Fibroblast of peridontal ligament (primary cell): Measurements from ENCODE around the gene COPA.
A peak's percentile ranks its signal among the peaks of the same experiment; 100 is the strongest.
"Not testable (repeated sequence)": the region's sequence is repeated elsewhere in the genome, so short reads cannot be mapped to it uniquely, and the experiment has no call there.

Source experiments
- DNase-seq: peaks from one replicate; pipeline ENCODE4 v3.0.0-alpha.2; 2010; ENCODE audit errors: extremely low read depth

COPA gene

DNA sequence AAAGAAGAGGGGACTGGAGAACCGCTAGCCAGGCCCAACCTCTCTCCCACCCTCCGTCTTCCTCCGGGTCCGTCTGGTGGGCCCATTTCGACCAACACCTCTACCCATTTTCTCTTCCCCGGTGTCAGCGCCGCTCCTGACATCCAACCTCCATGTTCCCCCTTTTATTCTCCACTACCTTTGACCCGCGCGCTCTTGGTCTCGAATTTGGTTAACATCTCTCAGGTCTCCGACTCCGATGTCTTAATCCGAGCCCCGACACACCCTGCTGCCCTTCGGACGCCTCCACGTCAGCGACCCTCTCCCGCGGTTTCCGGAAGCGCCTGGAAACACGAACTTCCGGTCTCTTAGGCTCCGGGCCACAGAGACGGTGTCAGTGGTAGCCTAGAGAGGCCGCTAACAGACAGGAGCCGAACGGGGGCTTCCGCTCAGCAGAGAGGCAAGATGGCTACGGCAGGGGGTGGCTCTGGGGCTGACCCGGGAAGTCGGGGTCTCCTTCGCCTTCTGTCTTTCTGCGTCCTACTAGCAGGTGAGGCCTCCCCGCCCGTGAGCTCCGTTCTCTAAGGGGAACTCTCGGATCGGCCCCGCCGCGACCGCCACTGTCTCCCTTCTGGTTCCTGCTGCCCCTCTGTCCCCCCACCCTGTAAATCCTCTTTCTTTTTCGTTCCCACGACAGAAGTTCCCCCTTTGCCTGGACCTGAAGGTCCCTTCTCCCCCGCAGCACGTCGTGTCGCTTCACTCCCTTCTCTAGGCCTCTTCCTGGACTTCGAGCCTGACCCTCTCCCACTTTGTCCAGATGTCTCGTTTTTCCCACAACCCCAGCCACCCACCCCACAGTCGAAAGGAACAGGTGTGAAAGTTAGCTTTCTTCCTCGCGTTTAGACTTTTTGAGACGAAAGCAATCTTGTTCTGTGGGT is at the start of gene COPA, which contains the start of gene NCSTN:
COPA (minus strand) TSS at position 298 of the 917 bp plus-strand sequence; CDS start at position 218, 80 bp downstream.
NCSTN (plus strand) TSS at position 431 of the 917 bp plus-strand sequence; CDS start at position 445, 14 bp downstream.
- DNase-seq: peak; percentile 97

DNA sequence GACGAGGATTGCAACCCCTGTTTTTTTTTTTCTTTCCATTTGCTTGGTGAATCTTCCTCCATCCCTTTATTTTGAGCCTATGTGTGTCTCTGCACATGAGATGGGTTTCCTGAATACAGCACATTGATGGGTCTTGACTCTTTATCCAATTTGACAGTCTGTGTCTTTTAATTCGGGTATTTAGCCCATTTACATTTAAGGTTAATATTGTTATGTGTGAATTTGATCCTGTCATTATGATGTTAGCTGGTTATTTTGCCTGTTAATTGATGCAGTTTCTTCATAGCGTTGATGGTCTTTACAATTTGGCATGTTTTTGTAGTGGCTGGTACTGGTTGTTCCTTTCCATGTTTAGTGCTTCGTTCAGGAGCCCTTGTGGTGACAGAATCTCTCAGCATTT is 45.4 kb upstream of the COPA start:
- not testable (repeated sequence) for DNase-seq

GRCh38 chr1:160384812-160385211 is 41.8 kb upstream of the COPA start:
- not testable (repeated sequence) for DNase-seq

DNA sequence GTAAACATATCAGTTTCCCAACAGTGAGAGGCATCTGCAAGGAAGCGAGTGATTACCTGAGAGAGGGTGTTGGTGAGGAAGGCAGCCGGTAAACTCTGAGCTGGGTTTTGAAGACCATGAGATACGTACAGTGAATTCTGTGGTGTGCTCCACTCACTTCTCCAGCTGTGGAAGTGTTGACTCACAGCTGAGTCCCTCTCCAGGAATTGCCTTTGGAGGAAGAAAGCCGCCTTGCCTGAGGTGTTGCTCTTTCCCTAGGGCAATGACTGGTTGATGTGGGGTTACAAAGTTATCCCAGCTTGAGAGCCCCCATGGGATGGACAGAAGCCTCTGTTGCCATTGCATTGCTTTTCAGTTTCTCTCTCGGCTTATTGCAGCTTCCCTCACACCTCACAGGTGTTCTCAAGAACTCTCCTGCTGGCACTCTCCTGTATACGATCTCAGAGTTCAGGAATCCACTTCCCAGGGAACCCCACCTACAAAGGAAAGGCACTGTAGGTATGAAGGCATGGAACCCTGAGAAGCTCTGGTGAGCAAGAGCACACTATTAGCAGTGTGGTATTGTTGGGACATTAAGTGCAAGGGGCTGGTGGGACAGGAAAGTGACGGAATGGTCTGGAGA is 34.6 kb upstream of the COPA start:
- DNase-seq: peak; percentile 39

DNA sequence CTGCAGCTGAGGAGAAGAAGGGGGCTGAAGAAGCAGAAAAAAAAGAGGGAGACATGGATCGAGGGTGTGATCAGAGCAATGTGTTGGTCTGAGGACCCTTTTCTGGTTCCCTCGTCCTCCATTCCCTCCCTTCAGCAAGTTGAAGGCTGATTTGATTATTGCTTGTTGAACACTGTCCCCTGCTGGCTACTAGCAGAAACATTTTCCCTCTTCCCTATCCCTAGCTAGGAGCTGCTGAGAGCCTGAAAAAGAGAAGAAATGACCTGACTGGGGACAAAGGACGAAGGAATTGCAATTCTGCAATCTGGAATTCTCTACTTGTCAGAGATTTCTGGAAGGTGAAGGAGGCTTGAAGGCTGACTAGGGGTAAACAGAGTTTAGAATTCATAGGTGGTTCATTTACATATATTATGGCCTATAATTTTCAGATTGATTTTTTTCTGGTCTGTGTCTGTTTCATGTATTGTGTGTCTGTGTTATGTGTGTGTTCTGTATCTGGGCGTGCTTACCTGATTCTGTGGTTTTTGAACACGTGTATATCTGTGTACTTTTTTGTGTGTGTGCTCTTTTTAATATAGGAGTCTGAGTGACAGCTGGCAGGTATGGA is 33.6 kb upstream of the COPA start:
- DNase-seq: peak; percentile 73

DNA sequence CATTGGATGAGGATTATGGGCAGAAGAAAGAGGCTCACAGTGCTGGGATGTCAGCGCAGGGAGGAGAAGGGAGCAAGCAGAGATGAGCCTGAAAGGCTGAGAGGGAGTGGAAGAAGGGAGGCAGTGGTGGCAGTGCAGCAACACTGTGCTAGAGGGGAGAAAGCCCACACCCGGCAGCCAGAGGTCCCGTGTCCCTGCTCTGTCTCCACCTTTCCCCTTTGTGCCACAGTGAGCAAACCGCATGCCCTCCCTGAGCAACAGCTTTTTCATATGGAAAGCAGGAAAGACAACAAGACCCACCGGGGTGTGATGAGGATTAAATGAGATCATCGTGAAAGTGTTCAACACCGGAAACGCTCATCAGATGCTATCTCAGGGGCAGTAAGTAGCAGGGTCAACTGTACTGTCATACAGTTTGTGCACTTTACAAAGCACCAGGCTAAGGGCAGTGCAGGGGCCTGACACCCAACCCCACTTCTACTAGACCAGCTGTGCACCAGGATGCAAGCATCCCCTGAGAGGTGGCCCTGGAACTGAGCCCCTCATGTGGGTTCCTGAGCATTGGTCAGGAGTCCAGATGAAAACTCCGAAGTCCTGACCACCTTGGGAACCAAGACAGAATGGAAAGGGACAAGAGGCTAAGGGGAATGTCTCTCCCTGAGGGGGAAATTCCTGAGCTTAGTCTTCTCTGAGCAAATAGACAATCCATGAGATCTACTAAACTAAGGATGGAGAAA is 32.9 kb upstream of the COPA start:
- no peak for DNase-seq

DNA sequence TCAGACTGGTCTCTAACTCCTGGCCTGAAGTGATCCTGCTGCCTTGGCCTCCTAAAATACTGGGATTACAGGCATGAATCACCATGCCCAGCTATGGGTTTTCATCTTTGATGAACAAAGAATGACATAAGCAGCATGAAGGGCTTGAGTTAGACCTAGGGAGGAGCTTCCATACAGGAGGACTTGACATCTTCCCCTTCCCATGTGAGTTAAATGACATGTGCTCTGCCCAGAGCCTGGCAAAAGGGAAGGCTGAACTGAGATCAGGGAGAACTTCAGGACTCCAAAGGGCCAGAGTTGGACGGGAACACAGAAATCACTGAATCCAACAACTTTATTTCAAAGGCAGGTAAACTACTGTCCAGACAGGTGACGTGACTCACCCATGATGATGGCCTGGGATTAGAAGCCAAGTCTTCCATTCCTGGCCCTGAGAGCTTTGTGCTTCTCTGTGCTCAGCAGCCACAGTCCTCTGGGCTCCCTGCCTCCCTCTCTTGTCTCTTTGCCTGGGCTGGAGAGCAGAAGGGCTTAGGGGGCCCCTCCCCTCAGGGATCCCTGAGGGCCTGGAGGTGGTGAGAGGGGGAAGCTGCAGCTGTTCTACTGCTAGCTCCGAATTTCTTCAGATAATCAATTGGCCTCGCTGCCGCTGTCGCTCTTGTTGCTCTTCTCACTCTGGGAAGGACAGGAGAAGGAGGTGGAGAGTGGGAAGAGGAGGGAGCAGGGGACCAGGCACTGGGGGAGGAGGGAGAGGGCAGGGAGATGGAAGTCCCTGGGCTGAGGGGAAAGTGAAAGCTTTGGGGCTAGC is 31.5 kb upstream of the COPA start:
- DNase-seq: no peak

- DNase-seq: peak; percentile 21
Observed at GRCh38 chr1:160373696-160374095, 30.6 kb upstream of the COPA start.

GRCh38 chr1:160371756-160372155 is 28.7 kb upstream of the COPA start:
- DNase-seq: no peak

GRCh38 chr1:160371346-160371631 is 28.2 kb upstream of the COPA start:
- no peak for DNase-seq

DNA sequence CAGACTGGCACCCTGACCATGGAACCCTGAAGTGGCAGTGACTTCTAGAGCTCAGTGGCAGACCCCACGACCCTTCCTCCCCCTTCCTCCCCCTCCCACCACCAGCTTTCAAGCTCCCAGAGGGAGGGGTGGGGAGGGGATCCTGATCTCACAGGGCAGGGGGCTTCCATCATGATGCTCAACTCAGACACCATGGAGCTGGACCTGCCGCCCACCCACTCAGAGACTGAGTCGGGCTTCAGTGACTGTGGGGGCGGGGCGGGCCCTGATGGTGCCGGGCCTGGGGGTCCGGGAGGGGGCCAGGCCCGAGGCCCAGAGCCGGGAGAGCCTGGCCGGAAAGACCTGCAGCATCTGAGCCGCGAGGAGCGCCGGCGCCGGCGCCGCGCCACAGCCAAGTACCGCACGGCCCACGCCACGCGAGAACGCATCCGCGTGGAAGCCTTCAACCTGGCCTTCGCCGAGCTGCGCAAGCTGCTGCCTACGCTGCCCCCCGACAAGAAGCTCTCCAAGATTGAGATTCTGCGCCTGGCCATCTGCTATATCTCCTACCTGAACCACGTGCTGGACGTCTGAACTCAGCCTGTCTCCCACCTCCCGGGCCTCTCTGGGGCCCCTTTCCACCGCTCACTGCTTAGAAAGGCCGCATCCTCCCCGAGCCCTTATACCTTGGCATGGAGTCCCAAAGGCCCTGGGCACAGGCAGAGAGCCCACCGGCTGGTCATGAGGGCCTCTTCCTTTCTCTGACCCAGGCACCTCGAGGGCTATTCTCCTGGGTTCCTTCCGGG is 27.7 kb upstream of the COPA start:
- no peak for DNase-seq

DNA sequence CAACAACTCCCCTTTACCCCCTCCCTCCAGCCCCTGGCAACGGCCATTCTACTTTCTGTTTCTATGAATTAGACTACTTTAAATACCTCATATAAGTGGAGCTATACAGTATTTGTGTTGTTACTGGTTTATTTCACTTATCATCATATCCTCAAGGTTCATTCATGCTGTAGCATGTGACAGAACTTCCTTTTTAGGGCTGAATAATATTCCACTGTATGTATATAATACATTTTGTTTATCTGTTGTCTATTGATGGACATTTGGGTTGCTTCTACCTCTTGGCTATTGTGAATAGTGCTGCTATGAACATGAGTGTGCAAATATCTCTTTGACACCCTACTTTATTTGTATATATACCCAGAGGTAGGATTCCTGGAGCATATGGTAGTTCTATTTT is 26.0 kb upstream of the COPA start:
- no peak for DNase-seq

GRCh38 chr1:160367934-160368923 is 25.2 kb upstream of the COPA start:
- DNase-seq: no peak

DNA sequence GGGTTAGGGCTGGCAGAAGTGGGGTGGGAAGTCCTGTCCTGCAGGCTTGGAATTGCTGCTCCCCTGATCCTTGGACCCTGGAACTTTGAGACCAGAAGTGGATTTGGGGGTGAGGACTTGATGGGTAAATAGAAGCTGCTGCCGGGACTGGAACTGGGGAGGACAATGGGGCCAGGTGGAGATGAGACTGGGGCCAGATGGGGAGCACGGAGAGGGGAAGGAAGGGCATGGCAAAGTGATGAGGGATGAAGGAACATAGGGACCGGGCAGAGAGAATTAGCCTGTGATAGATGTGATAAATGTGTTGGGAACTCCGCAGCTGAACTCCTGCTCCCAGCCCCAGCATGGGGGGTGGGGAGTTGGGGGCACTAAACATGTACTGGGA is 24.5 kb upstream of the COPA start:
- DNase-seq: no peak

DNA sequence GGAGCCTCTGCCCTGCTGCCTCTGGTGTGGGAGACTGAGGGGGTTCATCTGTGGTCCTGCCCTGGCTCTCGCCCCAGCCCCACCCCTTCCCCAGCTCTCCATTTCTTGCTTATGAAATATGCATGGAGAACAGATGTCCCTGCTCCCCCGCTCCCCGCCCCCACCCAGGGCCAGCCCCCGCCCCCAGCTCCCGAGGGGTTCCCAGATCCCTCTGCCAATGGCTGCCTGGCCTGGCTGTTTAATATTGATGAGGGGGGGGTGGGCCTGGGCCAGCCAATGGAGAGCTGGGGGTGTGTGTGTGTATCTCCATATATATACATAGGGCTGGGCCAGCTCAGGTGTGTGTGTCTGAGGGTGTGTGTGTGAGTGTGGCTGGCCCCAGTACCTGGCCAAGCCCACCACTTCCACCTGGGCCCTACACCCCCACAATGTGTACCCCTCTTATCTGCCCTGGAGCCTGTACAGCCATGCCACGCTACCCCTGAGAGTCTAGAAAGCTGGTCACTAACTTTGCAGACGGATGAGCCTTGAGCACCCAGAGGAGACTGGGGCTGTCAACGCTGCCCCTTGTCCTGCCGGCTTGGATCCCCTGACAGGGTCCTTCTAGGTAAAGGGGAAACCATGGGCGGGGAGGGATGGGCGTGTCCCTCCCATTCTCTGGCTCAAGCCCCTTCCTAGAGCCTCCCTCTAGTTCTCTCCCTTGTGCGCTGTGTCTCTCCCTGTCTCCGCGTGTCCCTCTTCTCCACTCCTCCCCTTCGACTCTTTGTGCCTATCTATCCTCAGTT is 23.9 kb upstream of the COPA start, which contains the start of gene NHLH1:
NHLH1 (plus strand) TSS at position 341 of the 785 bp plus-strand sequence. CDS start 3,661 bp downstream, outside the sequence.
- no peak for DNase-seq

DNA sequence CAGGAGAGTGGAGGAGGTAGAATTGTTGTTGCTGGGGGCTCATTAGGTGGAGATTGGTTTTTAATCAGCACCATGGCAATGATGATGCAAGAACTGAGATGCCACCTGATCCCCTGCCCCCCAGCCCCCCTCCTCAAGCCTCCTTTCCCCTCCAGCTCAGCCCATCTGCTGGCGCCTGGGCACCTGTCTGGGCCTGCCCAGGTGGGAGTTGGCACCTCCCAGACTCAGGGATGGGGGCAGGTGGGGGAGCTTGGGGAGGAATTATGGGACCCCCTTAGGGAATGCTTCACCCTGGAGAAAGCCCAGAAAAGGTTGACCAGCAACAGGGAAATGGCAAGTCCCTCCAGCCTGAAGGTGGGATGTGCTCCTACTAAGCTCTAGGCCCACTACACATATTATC is 22.3 kb upstream of the COPA start:
- DNase-seq: no peak

GRCh38 chr1:160363951-160364735 is 21.1 kb upstream of the COPA start:
- DNase-seq: no peak
